ENCODE data around the gene ACVR1B. TPM values are rescaled to one million over a fixed set of nuclear protein-coding genes. Genes with fewer than 3 reads are reported as not detected.

Gene ACVR1B
- total RNA-seq, 1 experiment from 2014 or later = 13.4 TPM

- POLR2A ChIA-PET (ENCODE audit: unreplicated experiment) = interaction anchor here (0.6 to 1.0 kb wide), 3 partner anchors 26 to 1305 kb away, joined by 10 to 13 read pairs (median 12); partner anchors contain the start of gene NR4A1
- peaks cover 14% of the 10 kb centered on the region for H3K4me1 ChIP-seq (replicated peaks; ENCODE audit: insufficient read depth)
These were observed 73.3 kb downstream of the ACVR1B start for GRCh38 chr12:52024845-52025230.

GRCh38 chr12:52026263-52026662 lies 74.8 kb downstream of the ACVR1B start:
- H3K4me2 ChIP-seq = peak overlapping the region; percentile 97; the same call in 1 of the 2 replicates
- no peak overlapping the region for H3K4me3 ChIP-seq
- ChIA-PET POLR2A (ENCODE audit: unreplicated experiment) (interaction anchor here (0.6 kb wide), 2 partner anchors 164 to 493 kb away, joined by 4 read pairs; no protein-coding TSS in a partner anchor), CTCF (interaction anchor here (1.1 to 2.4 kb wide), 11 partner anchors 21 to 853 kb away, joined by 3 to 25 read pairs (median 8); partner anchors contain the start of gene ATG101)
- TF ChIP-seq EZH2 (IDR thresholded peaks at IDR 0.05; ENCODE audit: low read depth) = no peak
- no peak for DNase-seq
- no peaks in the 10 kb centered on the region for H3K36me3 ChIP-seq (ENCODE audit: low read depth)
- no peak overlapping the region for H2AFZ ChIP-seq
- no TSS peak for BruUV-seq (replicated peaks)
- H3K27me3 ChIP-seq (ENCODE audit: insufficient read depth, low read depth) = peaks cover 4% of the 10 kb centered on the region; the same call in 1 of the 2 replicates
- no peaks in the 10 kb centered on the region for H3K9me2 ChIP-seq (ENCODE audit: insufficient read depth)
- H3K27ac ChIP-seq = no peak overlapping the region
- intact Hi-C loops (cut with micrococcal nuclease; ENCODE audit: unreplicated experiment) = loop anchor here (5.0 kb wide), 1 partner anchor 856 kb away; no protein-coding TSS in a partner anchor
- peaks cover 17% of the 10 kb centered on the region for H3K4me1 ChIP-seq (replicated peaks; ENCODE audit: insufficient read depth)
- no peaks in the 10 kb centered on the region for H4K20me1 ChIP-seq (ENCODE audit: insufficient read depth)
- H3K79me2 ChIP-seq (ENCODE audit: low read depth) = no peaks in the 10 kb centered on the region
- H3K9me3 ChIP-seq (ENCODE audit: insufficient read depth, low read depth) = no peaks in the 10 kb centered on the region
- peaks cover 11% of the 10 kb centered on the region; the same call in 1 of the 2 replicates for H3F3A ChIP-seq (ENCODE audit: insufficient read depth, low read depth)

More at GRCh38 chr12:52024845-52025230, 73.3 kb downstream of the ACVR1B start:
- no TSS peak for BruUV-seq (replicated peaks)
- CTCF ChIA-PET = interaction anchor here (0.6 to 2.4 kb wide), 24 partner anchors 12 to 1098 kb away, joined by 3 to 25 read pairs (median 6); partner anchors contain the start of gene ATG101
- no peaks in the 10 kb centered on the region for H3K36me3 ChIP-seq (ENCODE audit: low read depth)
- no peak overlapping the region for H3K27ac ChIP-seq
- H3K9me3 ChIP-seq (ENCODE audit: insufficient read depth, low read depth) = no peaks in the 10 kb centered on the region
- H2AFZ ChIP-seq = no peak overlapping the region
- no peaks in the 10 kb centered on the region for H3K79me2 ChIP-seq (ENCODE audit: low read depth)
- no peak for DNase-seq
- no peak for TF ChIP-seq CTCF (conservative IDR thresholded peaks at IDR 0.05)
- no peak for TF ChIP-seq EZH2 (IDR thresholded peaks at IDR 0.05; ENCODE audit: low read depth)
- H4K20me1 ChIP-seq (ENCODE audit: insufficient read depth) = no peaks in the 10 kb centered on the region
- H3K4me3 ChIP-seq = no peak overlapping the region
- peaks cover 4% of the 10 kb centered on the region; the same call in 1 of the 2 replicates for H3K27me3 ChIP-seq (ENCODE audit: insufficient read depth, low read depth)
- intact Hi-C loops (cut with micrococcal nuclease; ENCODE audit: unreplicated experiment) = loop anchor here (1.0 to 5.0 kb wide), 7 partner anchors 45 to 1948 kb away; no protein-coding TSS in a partner anchor
- H3K9me2 ChIP-seq (ENCODE audit: insufficient read depth) = no peaks in the 10 kb centered on the region
- H3K4me2 ChIP-seq = peak overlapping the region; percentile 97; the same call in 1 of the 2 replicates
- H3F3A ChIP-seq (ENCODE audit: insufficient read depth, low read depth) = peaks cover 16% of the 10 kb centered on the region; the same call in 1 of the 2 replicates

GRCh38 chr12:52027085-52027843 lies 75.8 kb downstream of the ACVR1B start:
- Histone ChIP-seq H3K9me2 (ENCODE audit: insufficient read depth) (no peaks in the 10 kb centered on the region), H3K4me3 (no peak overlapping the region), H4K20me1 (ENCODE audit: insufficient read depth) (no peaks in the 10 kb centered on the region), H3K27ac (no peak overlapping the region), H3K79me2 (ENCODE audit: low read depth) (no peaks in the 10 kb centered on the region), H3K4me2 (no peak overlapping the region), H3K27me3 (ENCODE audit: insufficient read depth, low read depth) (peaks cover 4% of the 10 kb centered on the region; the same call in 1 of the 2 replicates), H3F3A (ENCODE audit: insufficient read depth, low read depth) (peaks cover 17% of the 10 kb centered on the region; the same call in 1 of the 2 replicates), H3K9me3 (ENCODE audit: insufficient read depth, low read depth) (no peaks in the 10 kb centered on the region), H3K36me3 (ENCODE audit: low read depth) (no peaks in the 10 kb centered on the region), H2AFZ (no peak overlapping the region), H3K4me1 (replicated peaks; ENCODE audit: insufficient read depth) (peaks cover 21% of the 10 kb centered on the region)
- ChIA-PET POLR2A (ENCODE audit: unreplicated experiment) (no interaction called here), CTCF (interaction anchor here (0.7 kb wide), 1 partner anchor 603 kb away, joined by 16 read pairs; no protein-coding TSS in a partner anchor)
- no TSS peak for BruUV-seq (replicated peaks)
- no peak for TF ChIP-seq EZH2 (IDR thresholded peaks at IDR 0.05; ENCODE audit: low read depth)
- no peak for TF ChIP-seq CTCF (conservative IDR thresholded peaks at IDR 0.05)
- intact Hi-C loops (cut with micrococcal nuclease; ENCODE audit: unreplicated experiment) = loop anchor here (5.0 kb wide), 1 partner anchor 855 kb away; no protein-coding TSS in a partner anchor
- no peak for DNase-seq

Data from PC-9 (cell line).